PFSK-1 (cell line): Measurements from ENCODE around the gene TBX3.

ENCODE experiments used
- POLR2AphosphoS5 ChIP-seq: IDR thresholded peaks from 2 replicates; pipeline ENCODE4 v1.6.1; 2012; ENCODE audit warnings: low read depth, mild to moderate bottlenecking, control low read depth, low read length, moderate library complexity
- REST ChIP-seq, 2 experiments: IDR thresholded peaks; 2 replicates each; pipeline versions ENCODE4 v1.6.1 to v1.8.0; 2011 to 2012; ENCODE audit warnings: low read depth in 2 of 2, low read length in 2 of 2, control low read depth in 1 of 2, inconsistent platforms in 1 of 2, mild to moderate bottlenecking in 1 of 2, moderate library complexity in 1 of 2; ENCODE audit not compliant: insufficient read depth in 1 of 2
- SIN3A ChIP-seq: IDR thresholded peaks from 2 replicates; pipeline ENCODE4 v1.6.1; 2012; ENCODE audit warnings: mild to moderate bottlenecking, low read length, moderate library complexity, borderline replicate concordance; ENCODE audit not compliant: insufficient read depth

- TF ChIP-seq REST (IDR thresholded peaks at IDR 0.05; ENCODE audit: insufficient read depth in 1 of 2, low read depth in 2 of 2, low read length in 2 of 2) (no peak), POLR2AphosphoS5 (no peak), SIN3A (no peak)
These were observed 26.4 kb downstream of the TBX3 start for GRCh38 chr12:114657597-114657920.
